ENCODE data around the gene ZMYM2.
"Not testable (repeated sequence)": the region's sequence is repeated elsewhere in the genome, so short reads cannot be mapped to it uniquely, and the experiment has no call there.

Gene ZMYM2

DNA sequence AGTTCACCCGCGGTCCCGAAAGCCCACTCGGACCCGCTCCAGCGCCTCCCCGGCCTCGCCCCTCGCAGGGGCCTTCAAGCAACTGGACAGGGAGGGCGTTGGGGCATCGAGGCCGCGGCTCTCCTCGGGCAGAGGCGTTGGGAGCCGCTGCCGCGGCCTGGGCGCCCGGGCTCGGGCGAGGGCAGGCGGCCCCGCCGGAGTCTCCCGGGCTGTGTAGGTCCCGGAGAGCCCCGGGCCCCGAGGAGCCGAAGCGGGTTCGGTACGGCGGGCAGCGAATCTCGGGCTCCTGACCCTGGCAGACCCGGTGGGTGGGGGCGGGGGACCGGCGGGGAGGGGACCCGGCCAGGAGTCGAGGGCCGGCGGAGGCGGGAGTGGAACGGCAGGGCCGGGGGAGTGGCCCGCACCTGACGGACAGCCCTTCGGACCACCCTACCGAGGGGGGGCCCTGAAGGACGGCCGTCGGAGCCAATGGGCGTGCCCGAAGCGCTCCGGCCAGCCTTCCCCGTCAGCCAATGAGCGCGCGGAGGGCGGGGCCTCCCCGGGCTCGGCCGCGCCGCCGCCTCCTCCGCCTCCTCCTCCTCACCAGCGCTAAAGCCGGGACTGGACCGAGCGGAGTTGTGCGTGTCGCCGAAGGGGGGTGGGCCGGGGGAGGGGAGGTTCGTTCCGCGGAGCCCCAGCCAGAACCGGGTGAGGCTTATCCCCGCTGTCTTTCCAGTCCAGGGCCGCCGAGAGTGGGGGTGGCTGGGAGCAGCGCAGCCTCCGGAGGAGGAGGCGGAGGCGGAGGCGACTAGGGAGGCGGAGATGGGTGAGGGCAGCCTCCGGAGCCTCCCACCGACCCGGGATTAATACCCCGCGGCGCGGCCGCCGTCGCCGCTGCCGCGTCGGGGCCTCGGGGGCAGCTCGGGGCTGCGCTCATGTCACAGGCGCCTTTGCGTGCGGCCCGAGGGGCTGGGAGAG lies at the start of gene ZMYM2:
Gene ZMYM2 (plus strand): TSS at position 573 of the 957 bp plus-strand sequence. CDS start 34,346 bp downstream, outside the sequence.
- DNase-seq (ENCODE audit: low read depth) = peak; percentile 93

GRCh38 chr13:19910336-19911072 lies 48.0 kb upstream of the ZMYM2 start:
- no peak overlapping the region for H3K4me3 ChIP-seq (ENCODE audit: low read depth, low read length)
- DNase-seq (ENCODE audit: low read depth) = no peak

More for the DNA sequence above, at the start of gene ZMYM2:
- H3K4me3 ChIP-seq (ENCODE audit: low read depth, low read length) = peak within 1 kb of the TSS; percentile 88

GRCh38 chr13:19927117-19927748 lies 31.3 kb upstream of the ZMYM2 start:
- no peak overlapping the region for H3K4me3 ChIP-seq (ENCODE audit: low read depth, low read length)
- no peak for DNase-seq (ENCODE audit: low read depth)

GRCh38 chr13:19940106-19940505 lies 18.4 kb upstream of the ZMYM2 start:
- no peak overlapping the region for H3K4me3 ChIP-seq (ENCODE audit: low read depth, low read length)
- DNase-seq (ENCODE audit: low read depth) = no peak

DNA sequence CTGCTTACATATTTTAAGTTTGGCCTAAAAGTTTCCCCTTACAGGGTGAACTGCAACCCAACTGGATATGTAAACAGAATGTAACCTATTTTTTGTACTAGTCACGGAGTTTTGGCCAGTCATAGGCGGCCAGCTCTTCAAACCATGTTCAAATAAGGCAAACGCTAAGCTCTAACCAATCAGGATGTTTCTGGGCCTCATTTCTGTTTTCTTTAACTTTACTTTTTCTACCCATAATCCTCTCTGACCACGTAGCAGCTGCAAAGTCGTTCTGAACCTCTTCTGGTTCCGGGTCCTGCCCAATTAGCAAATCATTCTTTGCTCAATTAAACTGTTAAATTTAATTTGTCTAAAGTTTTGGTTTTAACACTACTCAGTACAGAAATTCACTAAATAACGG lies 8.2 kb upstream of the ZMYM2 start:
- no peak for DNase-seq (ENCODE audit: low read depth)

DNA sequence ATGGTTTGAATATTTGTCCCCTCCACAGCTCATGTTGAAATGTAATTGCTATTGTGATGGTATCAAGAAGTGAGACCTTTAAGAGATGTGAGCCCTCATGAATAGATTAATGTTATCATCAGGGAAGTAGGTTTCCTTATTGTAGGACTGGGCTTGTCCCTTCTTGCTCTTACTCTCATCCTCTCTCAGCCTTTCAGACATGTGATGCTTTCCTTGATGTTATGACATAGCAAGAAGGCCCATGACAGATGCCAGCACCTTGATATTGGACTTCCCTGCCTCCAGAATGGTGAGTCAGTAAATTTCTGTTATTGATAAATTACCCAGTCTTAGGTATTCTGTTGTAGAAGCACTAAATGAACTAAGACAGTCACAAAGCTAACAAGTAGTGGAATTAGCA lies 5.7 kb upstream of the ZMYM2 start:
- H3K4me3 ChIP-seq (ENCODE audit: low read depth, low read length) = no peak overlapping the region
- no peak for DNase-seq (ENCODE audit: low read depth)

More for the DNA sequence above, 8.2 kb upstream of the ZMYM2 start:
- H3K4me3 ChIP-seq (ENCODE audit: low read depth, low read length) = no peak overlapping the region

- DNase-seq (ENCODE audit: low read depth) = no peak
- H3K4me3 ChIP-seq (ENCODE audit: low read depth, low read length) = no peak overlapping the region
Measured at GRCh38 chr13:19955873-19956559, 2.5 kb upstream of the ZMYM2 start.

DNA sequence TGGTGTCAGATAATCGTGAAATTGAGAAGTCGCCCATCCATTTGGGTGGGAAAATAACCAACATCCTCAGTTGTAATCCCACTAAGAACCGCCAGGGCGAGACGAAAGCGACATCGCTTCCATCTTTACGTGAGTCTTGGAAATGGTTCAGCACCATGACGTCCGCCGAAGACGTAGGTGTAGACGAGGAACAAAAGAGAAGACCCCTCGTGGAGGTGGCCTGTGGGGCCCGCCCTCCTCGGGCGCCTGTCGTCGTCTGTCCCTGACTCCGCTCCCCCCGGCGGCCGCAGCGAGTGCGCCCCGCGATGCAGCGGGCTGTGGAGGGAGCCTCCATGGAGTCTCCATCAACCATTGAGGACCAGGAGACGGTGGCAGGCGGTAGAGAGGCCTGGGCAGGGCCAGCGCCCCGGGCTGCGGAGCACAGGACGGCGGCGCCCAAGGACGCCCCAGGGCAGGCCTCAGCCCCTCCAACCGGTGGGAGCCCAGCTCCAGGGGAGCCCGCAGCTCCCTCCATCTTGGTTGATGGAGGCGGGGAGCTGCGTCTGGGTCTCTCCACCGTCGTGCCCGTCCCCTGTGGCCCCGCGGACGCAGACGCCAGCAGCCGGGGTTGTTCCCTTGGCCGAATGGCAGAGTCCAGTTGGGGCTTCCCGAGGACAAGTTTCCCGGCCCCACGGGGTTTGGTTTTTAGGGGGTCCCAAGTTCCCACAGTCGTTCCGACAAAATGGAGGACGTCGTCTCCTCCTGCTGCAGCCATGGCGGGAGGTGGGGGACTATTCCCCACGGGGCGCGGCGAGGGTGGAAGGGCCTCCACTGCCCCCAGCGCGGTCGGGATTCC lies 990 bp upstream of the ZMYM2 start:
- H3K4me3 ChIP-seq (ENCODE audit: low read depth, low read length) = peak overlapping the region; percentile 46
- DNase-seq (ENCODE audit: low read depth) = no peak

DNA sequence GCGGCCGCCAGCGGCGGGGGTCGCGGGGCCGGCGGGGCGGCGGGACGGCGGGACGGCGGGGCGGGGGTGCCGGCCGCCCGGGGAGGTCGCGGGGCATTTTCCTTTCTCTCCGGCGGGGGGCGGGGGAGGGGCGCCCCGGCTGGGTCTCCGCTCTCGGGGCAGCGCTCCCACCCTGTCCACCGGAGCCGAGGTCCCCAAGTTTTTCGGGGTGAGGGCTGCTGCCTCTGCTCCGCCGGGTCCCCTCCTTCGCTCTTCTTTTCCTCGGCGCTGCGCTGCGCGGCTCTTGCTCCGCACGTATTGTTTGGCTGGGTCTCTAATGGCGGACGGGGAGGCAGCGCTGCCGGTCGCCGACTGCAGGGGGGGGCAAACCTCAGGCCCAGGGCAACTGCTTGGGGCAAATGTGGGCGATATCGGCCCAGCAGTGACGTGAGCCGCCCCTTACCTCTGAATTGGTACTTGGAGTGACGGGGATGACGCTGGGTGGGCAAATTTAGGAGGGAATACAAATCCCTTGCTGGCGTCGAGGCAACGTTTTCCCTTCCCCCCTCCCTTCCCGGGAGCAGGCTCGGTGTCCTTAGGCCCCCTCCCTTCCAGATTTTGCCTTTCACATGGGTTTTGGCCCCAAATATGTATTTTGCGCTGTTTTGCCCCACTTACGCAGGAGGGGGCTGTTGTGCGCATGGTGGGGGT lies 759 bp downstream of the ZMYM2 start:
- H3K4me3 ChIP-seq (ENCODE audit: low read depth, low read length) = peak overlapping the region; percentile 88
- no peak for DNase-seq (ENCODE audit: low read depth)

DNA sequence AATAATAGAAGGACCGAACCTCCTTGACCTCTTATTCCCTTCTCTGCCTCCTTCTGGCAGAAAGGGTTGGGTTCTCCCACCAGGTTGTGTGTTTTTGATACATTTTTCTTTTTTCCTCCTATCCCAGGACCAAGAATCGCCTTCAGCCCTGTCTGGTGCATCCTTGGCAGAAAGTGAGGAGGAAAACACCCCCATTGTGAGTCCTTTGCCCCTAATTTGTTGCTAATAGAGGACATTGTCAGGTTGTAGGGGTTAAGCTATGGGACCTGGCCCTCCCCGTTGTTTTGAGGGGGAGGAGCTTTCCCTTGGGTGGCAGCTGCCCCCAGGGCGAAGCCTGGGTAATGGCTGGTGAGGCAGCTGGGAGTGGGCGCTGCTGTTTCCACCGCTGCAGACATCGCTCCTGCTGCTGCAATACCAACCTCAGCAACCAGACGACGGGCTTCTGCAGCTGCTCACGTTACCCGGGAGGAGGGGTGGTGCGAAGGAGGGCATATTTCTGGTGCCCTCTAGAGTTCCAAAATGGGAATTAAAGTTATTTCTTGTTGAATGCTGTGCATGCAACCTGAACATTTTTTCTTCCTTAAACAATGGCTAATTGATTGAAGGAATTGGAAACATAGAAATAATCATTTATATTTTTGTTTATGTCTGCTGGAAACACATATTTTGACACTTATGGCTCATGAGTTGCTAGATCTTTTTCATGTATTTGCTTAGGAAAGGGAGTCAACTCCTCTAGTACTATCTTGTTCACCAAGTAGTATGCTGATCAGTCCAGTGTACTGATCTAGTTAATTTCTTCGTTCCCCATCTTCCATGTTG lies 1.5 kb downstream of the ZMYM2 start:
- peak; percentile 80 for DNase-seq (ENCODE audit: low read depth)
- peak overlapping the region; percentile 88 for H3K4me3 ChIP-seq (ENCODE audit: low read depth, low read length)

GRCh38 chr13:19960653-19960976 lies 2.1 kb downstream of the ZMYM2 start:
- no peak for DNase-seq (ENCODE audit: low read depth)
- peak overlapping the region; percentile 88 for H3K4me3 ChIP-seq (ENCODE audit: low read depth, low read length)

- H3K4me3 ChIP-seq (ENCODE audit: low read depth, low read length) = peak overlapping the region; percentile 1
- no peak for DNase-seq (ENCODE audit: low read depth)
Measured at GRCh38 chr13:19961489-19961888, 3.0 kb downstream of the ZMYM2 start.

DNA sequence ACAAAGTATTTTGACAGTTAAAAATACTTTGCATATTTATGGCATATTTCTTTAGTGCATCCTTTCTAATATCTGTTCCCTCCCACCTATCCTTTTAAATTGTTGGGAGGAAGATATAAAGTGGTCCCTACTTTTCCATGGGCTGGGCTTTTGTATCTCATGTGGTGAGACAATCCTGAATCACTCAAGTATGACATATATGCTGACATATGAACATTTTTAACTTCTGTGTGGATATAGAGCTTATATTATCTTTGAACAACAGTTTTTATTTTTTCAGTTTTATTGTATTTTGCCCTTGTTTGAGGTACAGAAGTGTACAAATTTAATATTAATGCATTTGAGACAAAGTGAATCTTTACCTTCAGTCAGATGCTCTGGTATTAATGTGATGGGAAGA lies 3.4 kb downstream of the ZMYM2 start:
- no peak for DNase-seq (ENCODE audit: low read depth)

DNA sequence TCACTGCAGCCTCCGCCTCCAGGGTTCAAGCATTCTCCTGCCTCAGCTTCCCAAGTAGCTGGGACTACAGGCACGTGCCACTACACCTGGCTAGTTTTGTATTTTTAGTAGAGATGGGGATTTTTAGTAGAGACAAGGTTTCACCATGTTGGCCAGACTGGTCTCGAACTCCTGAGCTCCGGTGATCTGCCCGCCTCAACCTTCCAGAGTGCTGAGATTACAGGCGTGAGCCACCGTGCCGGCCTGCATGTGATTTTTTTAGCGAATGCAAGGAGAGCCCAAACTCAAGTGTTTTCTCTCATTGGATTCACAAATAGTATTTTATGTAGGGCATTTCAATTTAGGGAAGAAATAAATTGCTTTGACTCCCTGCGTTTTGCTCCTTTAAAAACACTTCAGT lies 4.4 kb downstream of the ZMYM2 start:
- no peak for DNase-seq (ENCODE audit: low read depth)
- H3K4me3 ChIP-seq (ENCODE audit: low read depth, low read length) = no peak overlapping the region

More for the DNA sequence above, 3.4 kb downstream of the ZMYM2 start:
- H3K4me3 ChIP-seq (ENCODE audit: low read depth, low read length) = no peak overlapping the region

- DNase-seq (ENCODE audit: low read depth) = no peak
- no peak overlapping the region for H3K4me3 ChIP-seq (ENCODE audit: low read depth, low read length)
Measured at GRCh38 chr13:19967621-19968020, 9.1 kb downstream of the ZMYM2 start.

- not testable (repeated sequence) for DNase-seq (ENCODE audit: low read depth); H3K4me3 ChIP-seq (ENCODE audit: low read depth, low read length)
Measured at GRCh38 chr13:19974498-19975009, 16.0 kb downstream of the ZMYM2 start.

GRCh38 chr13:19978831-19979437 lies 20.4 kb downstream of the ZMYM2 start:
- DNase-seq (ENCODE audit: low read depth) = no peak
- H3K4me3 ChIP-seq (ENCODE audit: low read depth, low read length) = no peak overlapping the region
